GM12878 (cell line): Measurements from ENCODE around the gene GRK6. TPM values are rescaled to one million over a fixed set of nuclear protein-coding genes. Genes with fewer than 3 reads are reported as not detected.

Source experiments
- ATAC-seq: fragments of 200-7000 bp; cut with Tn5 transposase; 3 replicates; pipeline ENCODE4 v1.9.1; 2020; ENCODE audit warnings: mild to moderate bottlenecking, moderate library complexity
- BruUV-seq: library from RNA; stranded (reverse); fragments of 400-500 nt; replicated peaks from 2 replicates; lab custom pipeline; 2021; lab: Mats Ljungman, UMichigan
- CTCF ChIA-PET: fragments of 300-600 bp; sonication (Branson Sonifier 250); formaldehyde crosslinking; extraction: SDS; loops from one replicate; lab custom pipeline; 2021; ENCODE audit warnings: inconsistent platforms; lab: Yijun Ruan, JAX
- POLR2A ChIA-PET: fragments of 350-600 bp; formaldehyde crosslinking; extraction: SDS; loops from one replicate; lab custom pipeline; 2021; ENCODE audit warnings: inconsistent platforms; lab: Charles Lee
- RAD21 ChIA-PET: fragments of 300-600 bp; sonication (Branson Sonifier 250); formaldehyde crosslinking; loops from one replicate; lab custom pipeline; 2023; ENCODE audit warnings: antibody characterized with exemption; ENCODE audit not compliant: unreplicated experiment; lab: Charles Lee
- SMC1A ChIA-PET: fragments of 300-600 bp; sonication (Branson Sonifier 250); formaldehyde crosslinking; loops from one replicate; lab custom pipeline; 2023; ENCODE audit not compliant: unreplicated experiment, uncharacterized antibody; lab: Charles Lee
- DNase-seq: peaks from one replicate; pipeline ENCODE4 v3.0.0-alpha.2; 2011; ENCODE audit warnings: low read depth, low spot score
- FAIRE-seq: peaks from 3 replicates; lab custom pipeline; 2011; peaks lifted over from hg19 to GRCh38; lab: Jason Lieb, UNC
- H2AFZ ChIP-seq: 2 replicates; pipeline ENCODE4 v1.6.0; 2011; ENCODE audit warnings: low read depth, low read length, control low read depth; ENCODE audit not compliant: control insufficient read depth
- H3K27ac ChIP-seq: 2 replicates; pipeline ENCODE4 v1.5.1; 2011; ENCODE audit warnings: control low read depth; ENCODE audit not compliant: control insufficient read depth, insufficient read depth
- H3K27me3 ChIP-seq, 2 experiments: replicated peaks in 1 of 2; 2 replicates each; pipeline versions ENCODE4 v1.6.0 to v1.6.1; 2011; ENCODE audit warnings: low read length in 1 of 2; ENCODE audit not compliant: control insufficient read depth in 2 of 2, insufficient read depth in 2 of 2
- H3K36me3 ChIP-seq, 2 experiments: 2 replicates each; pipeline ENCODE4 v1.5.1; 2011; ENCODE audit warnings: low read length in 1 of 2; ENCODE audit not compliant: control insufficient read depth in 2 of 2, insufficient read depth in 2 of 2
- H3K4me1 ChIP-seq: 2 replicates; pipeline ENCODE4 v1.6.1; 2011; ENCODE audit warnings: mild to moderate bottlenecking, low read length, moderate library complexity, mixed read lengths; ENCODE audit not compliant: control insufficient read depth, insufficient read depth
- H3K4me2 ChIP-seq: 2 replicates; pipeline ENCODE4 v1.6.0; 2011; ENCODE audit warnings: control low read depth; ENCODE audit not compliant: control insufficient read depth, insufficient read depth
- H3K4me3 ChIP-seq: fragments of 200-600 bp; sonication (generic); 2 replicates; pipeline ENCODE4 v1.5.1; 2016
- H3K79me2 ChIP-seq: 2 replicates; pipeline ENCODE4 v1.6.0; 2011; ENCODE audit warnings: low read length; ENCODE audit not compliant: control insufficient read depth, insufficient read depth
- H3K9ac ChIP-seq: 2 replicates; pipeline ENCODE4 v1.8.0; 2011; ENCODE audit warnings: low read length, control low read depth, mixed read lengths; ENCODE audit not compliant: control insufficient read depth, insufficient read depth
- H3K9me3 ChIP-seq: replicated peaks from 3 replicates; pipeline ENCODE4 v1.5.1; 2011; ENCODE audit warnings: mild to moderate bottlenecking, low read length; ENCODE audit not compliant: control insufficient read depth, insufficient read depth
- H4K20me1 ChIP-seq: 2 replicates; pipeline ENCODE4 v1.6.0; 2011; ENCODE audit not compliant: control insufficient read depth, insufficient read depth
- ATF7 ChIP-seq: fragments of 450-650 bp; IDR thresholded peaks from 2 replicates; pipeline ENCODE4 v1.6.1; 2016; ENCODE audit warnings: low read depth, mild to moderate bottlenecking
- BHLHE40 ChIP-seq, 2 experiments: fragments of 450-650 bp in 1 of 2; IDR thresholded peaks; 2 replicates each; pipeline ENCODE4 v1.6.1; 2011 to 2017; ENCODE audit warnings: low read depth in 2 of 2, borderline replicate concordance in 1 of 2, improper control_type of control experiment in 1 of 2, low read length in 1 of 2, mild to moderate bottlenecking in 1 of 2
- CBX5 ChIP-seq: sonication (generic); IDR thresholded peaks from 2 replicates; pipeline ENCODE4 v1.6.1; 2016; ENCODE audit warnings: low read depth, moderate library complexity, mild to moderate bottlenecking, inconsistent platforms
- EP300 ChIP-seq, 2 experiments: fragments of 150-350 bp in 1 of 2; IDR thresholded peaks; 2 replicates each; pipeline ENCODE4 v1.6.1; 2011 to 2012; ENCODE audit warnings: low read depth in 2 of 2, low read length in 2 of 2, borderline replicate concordance in 1 of 2, improper control_type of control experiment in 1 of 2, inconsistent platforms in 1 of 2; ENCODE audit not compliant: control insufficient read depth in 1 of 2
- HDAC6 ChIP-seq: fragments of 200-600 bp; sonication (generic); IDR thresholded peaks from one replicate; pipeline ENCODE4 v1.8.0; 2017; ENCODE audit warnings: antibody characterized with exemption; ENCODE audit not compliant: unreplicated experiment
- IKZF2 ChIP-seq, 2 experiments: fragments of 450-650 bp; IDR thresholded peaks; 2 replicates each; pipeline ENCODE4 v1.6.1; 2017; ENCODE audit warnings: mild to moderate bottlenecking in 2 of 2, moderate library complexity in 2 of 2
- IRF4 ChIP-seq: IDR thresholded peaks from 2 replicates; pipeline ENCODE4 v1.6.1; 2011; ENCODE audit warnings: low read depth, low read length
- NFYA ChIP-seq: IDR thresholded peaks from 2 replicates; pipeline ENCODE4 v1.6.1; 2011; ENCODE audit warnings: low read depth, mild to moderate bottlenecking, low read length, improper control_type of control experiment, borderline replicate concordance
- SMAD5 ChIP-seq: IDR thresholded peaks from 2 replicates; pipeline ENCODE4 v1.6.1; 2016; ENCODE audit warnings: antibody characterized with exemption, low read depth
- SP1 ChIP-seq: IDR thresholded peaks from one replicate; pipeline ENCODE4 v1.6.1; 2011; ENCODE audit warnings: low read depth, low read length
- SPI1 ChIP-seq: IDR thresholded peaks from 2 replicates; pipeline ENCODE4 v1.6.1; 2011; ENCODE audit warnings: low read depth, mild to moderate bottlenecking, low read length, moderate library complexity, borderline replicate concordance; ENCODE audit not compliant: insufficient read depth
- STAT1 ChIP-seq: fragments of 450-650 bp; conservative IDR thresholded peaks from 2 replicates; pipeline ENCODE4 v1.6.1; 2014; ENCODE audit warnings: antibody characterized with exemption, mild to moderate bottlenecking
- SUZ12 ChIP-seq: fragments of 200-600 bp; sonication (generic); IDR thresholded peaks from one replicate; pipeline ENCODE4 v1.6.1; 2018; ENCODE audit warnings: antibody characterized with exemption, mild to moderate bottlenecking; ENCODE audit not compliant: unreplicated experiment
- TCF12 ChIP-seq: IDR thresholded peaks from 2 replicates; pipeline ENCODE4 v1.6.1; 2011; ENCODE audit warnings: low read depth, mild to moderate bottlenecking, low read length
- WRNIP1 ChIP-seq: IDR thresholded peaks from 2 replicates; pipeline ENCODE4 v1.6.1; 2011; ENCODE audit warnings: low read depth, low read length, improper control_type of control experiment, borderline replicate concordance
- ZNF24 ChIP-seq: fragments of 450-650 bp; IDR thresholded peaks from 2 replicates; pipeline ENCODE4 v1.6.1; 2017; ENCODE audit warnings: antibody characterized with exemption, mild to moderate bottlenecking
- ZZZ3 ChIP-seq: IDR thresholded peaks from 2 replicates; pipeline ENCODE4 v1.6.1; 2011; ENCODE audit warnings: low read depth; ENCODE audit not compliant: control insufficient read depth, insufficient read length
- WGBS: methylation state at CpG from one replicate; pipeline ENCODE4 v1.1.6; 2016; ENCODE audit warnings: low lambda C conversion rate; ENCODE audit not compliant: insufficient replicate concordance, insufficient coverage; ENCODE audit errors: missing lambda C conversion rate; 5-methylcytosine and 5-hydroxymethylcytosine counted together
- in situ Hi-C: fragments of 300-500 bp; cut with MboI; formaldehyde crosslinking; loops from 9 replicates; pipeline ENCODE4 v1.14.3; 2018; ENCODE audit warnings: mixed read lengths
- intact Hi-C: fragments of 100-400 bp; cut with micrococcal nuclease; formaldehyde crosslinking; loops from one replicate; pipeline ENCODE4 v1.14.2; 2022; ENCODE audit not compliant: unreplicated experiment
- polyA plus RNA-seq, 11 experiments: library from polyadenylated mRNA; depleted of rRNA in 4 of 11; unstranded in 6 of 11; stranded (reverse) in 5 of 11; fragments of >200 nt; fragmentation: Nextera tagmentation in 4 of 11; fragmentation: Illumina TruSeq in 1 of 11; extraction: Ambion mirVana in 4 of 11; extraction: Trizol in 1 of 11; gene quantifications; 1 replicate in 1 of 11; 2 replicates in 10 of 11; pipeline versions ENCODE4 v1.2.1 to v1.2.3, GENCODE V29; 2011 to 2016; ENCODE audit warnings: inconsistent platforms in 2 of 11, missing spikeins in 2 of 11, low read depth in 1 of 11
- total RNA-seq, 4 experiments: library from RNA; depleted of rRNA in 3 of 4; stranded (reverse); fragments of >200 nt in 3 of 4; fragmentation: Illumina TruSeq in 1 of 4; extraction: Trizol in 1 of 4; gene quantifications; 2 replicates each; pipeline versions ENCODE4 v1.2.1 to v1.2.3, GENCODE V29; 2013 to 2021
- TF ChIP-seq, protein P1 (sequence below): fragments of 150-350 bp; IDR thresholded peaks from 2 replicates; pipeline ENCODE4 v1.6.1; 2016; ENCODE audit warnings: low read depth, low read length

The GRK6 gene
- total and polyA plus RNA-seq, 10 of the 15 experiments (the other 5 are each of a cell fraction or from before 2014, with no cell fraction given), result 0.79 to 124 (median 41.6) TPM

DNA sequence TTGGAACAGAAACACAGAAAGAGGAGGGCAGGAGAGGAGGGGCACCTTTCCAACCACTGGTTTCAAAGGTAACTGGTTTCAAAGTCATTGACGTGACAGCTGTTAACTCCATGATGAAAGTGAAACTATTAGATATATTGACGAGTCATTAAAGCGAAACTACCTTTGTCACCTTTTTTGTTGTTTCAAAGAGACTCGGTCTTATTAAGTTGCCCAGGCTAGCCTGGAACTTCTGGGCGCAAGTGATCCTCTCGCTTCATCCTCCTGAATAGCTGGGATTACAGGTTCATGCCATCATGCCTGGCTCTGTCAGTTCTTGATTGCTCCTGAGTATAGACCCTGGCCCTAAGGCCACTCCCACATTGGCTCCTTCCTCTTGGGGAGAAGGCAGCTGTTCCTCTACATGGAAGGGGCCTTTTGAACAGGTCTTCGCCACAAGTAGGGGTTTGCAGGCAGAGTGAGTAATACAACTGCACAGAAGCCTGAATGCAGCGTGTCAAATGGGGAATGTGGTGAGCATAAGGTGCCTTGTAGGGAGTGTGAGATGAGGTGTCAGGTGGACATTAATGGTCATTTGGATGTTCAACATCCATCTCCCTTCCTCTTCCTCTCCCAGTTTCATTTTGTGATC is 13.8 kb upstream of the GRK6 start:
- WGBS, result 18% methylated on average over 8 of the region's 8 CpGs
- Histone ChIP-seq H2AFZ (peak overlapping the region; percentile 63), H3K9me3 (no peaks in the 10 kb centered on the region), H4K20me1 (no peaks in the 10 kb centered on the region), H3K27me3 (no peaks in the 10 kb centered on the region), H3K4me1 (peaks cover 18% of the 10 kb centered on the region), H3K4me3 (peak overlapping the region; percentile 33; the same call in 1 of the 2 replicates), H3K36me3 (no peaks in the 10 kb centered on the region), H3K9ac (peak overlapping the region; percentile 52), H3K27ac (peak overlapping the region; percentile 83), H3K4me2 (peak overlapping the region; percentile 77), H3K79me2 (no peaks in the 10 kb centered on the region)
- in situ Hi-C loops, result no loop called here
- CTCF ChIA-PET, result interaction anchor here (0.9 to 6.3 kb wide), 6 partner anchors 9 to 43 kb away, joined by 3 to 38 read pairs (median 4); no protein-coding TSS in a partner anchor
- POLR2A ChIA-PET, result interaction anchor here (1.3 to 7.0 kb wide), 6 partner anchors 9 to 35 kb away, joined by 3 to 107 read pairs (median 9); partner anchors contain the start of gene GRK6
- intact Hi-C loops, result loop anchor here (1.0 to 2.0 kb wide), 2 partner anchors 14 to 42 kb away; partner anchors contain the start of gene GRK6
- BruUV-seq, result no TSS peak
- DNase-seq (peak; percentile 71), FAIRE-seq (peak; percentile 87), ATAC-seq (peak; percentile 88)
- RAD21 ChIA-PET, result interaction anchor here (0.9 to 1.5 kb wide), 7 partner anchors 9 to 50 kb away, joined by 3 to 8 read pairs (median 5); partner anchors contain the start of gene GRK6
- SMC1A ChIA-PET, result interaction anchor here (0.5 to 3.3 kb wide), 7 partner anchors 13 to 1211 kb away, joined by 3 to 42 read pairs (median 5); partner anchors contain the start of gene GRK6
- TF ChIP-seq ZZZ3, result no peak
- TF ChIP-seq CBX5, result no peak
- TF ChIP-seq SMAD5, result no peak
- no peak for TF ChIP-seq NFYA
- TF ChIP-seq EP300 (IDR thresholded peaks at IDR 0.05; ENCODE audit: borderline replicate concordance in 1 of 2, control insufficient read depth in 1 of 2, low read depth in 2 of 2, low read length in 2 of 2), result peak in 1 of 2 experiments; percentile 74; a peak in 3 of 4 replicates
- TF ChIP-seq, protein P1, sequence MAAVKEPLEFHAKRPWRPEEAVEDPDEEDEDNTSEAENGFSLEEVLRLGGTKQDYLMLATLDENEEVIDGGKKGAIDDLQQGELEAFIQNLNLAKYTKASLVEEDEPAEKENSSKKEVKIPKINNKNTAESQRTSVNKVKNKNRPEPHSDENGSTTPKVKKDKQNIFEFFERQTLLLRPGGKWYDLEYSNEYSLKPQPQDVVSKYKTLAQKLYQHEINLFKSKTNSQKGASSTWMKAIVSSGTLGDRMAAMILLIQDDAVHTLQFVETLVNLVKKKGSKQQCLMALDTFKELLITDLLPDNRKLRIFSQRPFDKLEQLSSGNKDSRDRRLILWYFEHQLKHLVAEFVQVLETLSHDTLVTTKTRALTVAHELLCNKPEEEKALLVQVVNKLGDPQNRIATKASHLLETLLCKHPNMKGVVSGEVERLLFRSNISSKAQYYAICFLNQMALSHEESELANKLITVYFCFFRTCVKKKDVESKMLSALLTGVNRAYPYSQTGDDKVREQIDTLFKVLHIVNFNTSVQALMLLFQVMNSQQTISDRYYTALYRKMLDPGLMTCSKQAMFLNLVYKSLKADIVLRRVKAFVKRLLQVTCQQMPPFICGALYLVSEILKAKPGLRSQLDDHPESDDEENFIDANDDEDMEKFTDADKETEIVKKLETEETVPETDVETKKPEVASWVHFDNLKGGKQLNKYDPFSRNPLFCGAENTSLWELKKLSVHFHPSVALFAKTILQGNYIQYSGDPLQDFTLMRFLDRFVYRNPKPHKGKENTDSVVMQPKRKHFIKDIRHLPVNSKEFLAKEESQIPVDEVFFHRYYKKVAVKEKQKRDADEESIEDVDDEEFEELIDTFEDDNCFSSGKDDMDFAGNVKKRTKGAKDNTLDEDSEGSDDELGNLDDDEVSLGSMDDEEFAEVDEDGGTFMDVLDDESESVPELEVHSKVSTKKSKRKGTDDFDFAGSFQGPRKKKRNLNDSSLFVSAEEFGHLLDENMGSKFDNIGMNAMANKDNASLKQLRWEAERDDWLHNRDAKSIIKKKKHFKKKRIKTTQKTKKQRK, result no peak
- TF ChIP-seq STAT1, result 0 out of 2 replicates have a peak, but pooled peaks have one; percentile 26
- peak; percentile 68 to 76 for TF ChIP-seq IKZF2 (IDR thresholded peaks at IDR 0.05)
- TF ChIP-seq HDAC6, result no peak
- peak; percentile 36 for TF ChIP-seq SP1
- 0 out of 2 replicates have a peak, but pooled peaks have one; percentile 2 for TF ChIP-seq SPI1
- TF ChIP-seq TCF12, result peak; percentile 68; the same call in 1 of the 2 replicates
- peak in 1 of 2 experiments; percentile 10; a peak in 1 of 4 replicates for TF ChIP-seq BHLHE40 (IDR thresholded peaks at IDR 0.05; ENCODE audit: borderline replicate concordance in 1 of 2, low read depth in 2 of 2, low read length in 1 of 2)
- TF ChIP-seq WRNIP1, result no peak
- TF ChIP-seq SUZ12, result no peak
- no peak for TF ChIP-seq ZNF24
- peak; percentile 73; the same call in 1 of the 2 replicates for TF ChIP-seq ATF7
- peak; percentile 9; the same call in 1 of the 2 replicates for TF ChIP-seq IRF4
